GM18873 (cell line): Measurements from ENCODE around the gene ATP2A3.
"Not testable (repeated sequence)": the region's sequence is repeated elsewhere in the genome, so short reads cannot be mapped to it uniquely, and the experiment has no call there.

Source experiments
- ATAC-seq: cut with Tn5 transposase; IDR thresholded peaks from one replicate; pipeline ENCODE4 v1.9.1; 2021; ENCODE audit warnings: mild to moderate bottlenecking, moderate library complexity, moderate number of reproducible peaks; ENCODE audit not compliant: unreplicated experiment, low FRiP score

The ATP2A3 gene

DNA sequence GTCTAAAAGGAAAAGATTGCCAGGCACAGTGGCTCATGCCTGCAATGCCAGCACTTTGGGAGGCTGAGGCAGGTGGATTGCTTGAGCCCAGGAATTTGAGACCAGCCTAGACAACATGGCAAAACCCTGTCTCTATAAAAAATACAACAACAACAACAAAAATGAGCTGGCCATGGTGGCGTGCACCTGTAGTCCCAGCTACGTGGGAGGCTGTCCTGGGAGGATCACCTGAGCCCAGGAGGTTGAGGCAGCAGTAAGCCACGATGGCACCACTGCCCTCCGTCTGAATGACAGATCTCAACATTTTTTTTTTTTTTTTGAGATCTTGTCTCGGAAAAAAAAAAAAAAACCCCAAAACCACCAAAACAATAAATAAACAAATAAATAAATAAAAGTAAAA is 28.1 kb upstream of the ATP2A3 start:
- no peak for ATAC-seq

DNA sequence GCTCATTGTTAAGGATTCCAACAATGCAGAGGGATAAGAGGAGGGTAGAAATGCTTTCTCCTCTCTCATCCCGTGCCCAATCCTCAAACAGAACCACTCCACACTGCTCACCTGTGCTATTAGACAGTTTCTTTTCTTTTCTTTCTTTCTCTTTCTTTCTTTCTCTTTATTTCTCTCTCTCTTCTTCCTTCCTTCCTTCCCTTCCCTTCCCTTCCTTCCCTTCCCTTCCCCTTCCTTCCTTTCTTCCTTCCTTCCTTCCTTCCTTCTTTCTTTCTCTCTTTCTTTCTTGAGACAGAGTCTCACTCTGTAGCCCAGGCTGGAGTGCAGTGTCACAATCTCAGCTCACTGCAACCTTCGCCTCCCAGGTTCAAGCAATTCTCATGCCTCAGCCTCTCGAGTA is 27.5 kb upstream of the ATP2A3 start:
- not testable (repeated sequence) for ATAC-seq

DNA sequence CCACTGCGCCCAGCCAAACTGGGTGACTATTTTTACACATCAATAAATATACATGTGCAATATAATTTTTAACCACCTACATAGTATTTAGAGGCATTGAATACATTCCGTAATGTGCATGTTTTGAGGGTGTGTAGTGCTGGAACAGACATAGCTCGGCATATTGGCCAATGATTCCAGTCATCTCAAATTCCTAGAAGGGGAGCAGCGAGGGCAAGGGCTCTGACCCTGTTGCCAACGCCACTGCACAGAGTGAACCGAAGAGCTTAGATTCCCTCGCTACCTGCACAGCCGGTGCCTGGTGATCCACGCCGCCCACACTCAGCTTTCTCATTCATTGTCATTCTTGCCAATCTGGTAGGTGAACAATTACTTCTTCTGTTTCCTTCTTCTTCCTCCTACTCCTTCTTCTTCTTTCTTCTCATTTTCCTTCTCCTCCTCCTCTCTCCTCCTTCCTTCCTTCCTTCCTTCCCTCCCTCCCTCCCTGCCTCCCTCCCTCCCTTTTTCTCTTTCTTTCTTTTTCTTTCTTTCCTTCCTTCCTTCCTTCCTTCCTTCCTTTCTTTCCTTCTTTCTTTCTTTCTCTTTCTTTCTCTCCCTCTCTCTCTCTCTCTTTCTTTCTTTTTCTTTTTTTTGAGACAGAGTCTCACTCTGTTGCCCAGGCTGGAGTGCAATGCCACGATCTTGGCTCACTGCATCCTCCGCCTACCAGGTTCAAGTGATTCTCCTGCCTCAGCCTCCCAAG is 26.3 kb upstream of the ATP2A3 start:
- ATAC-seq: no peak

DNA sequence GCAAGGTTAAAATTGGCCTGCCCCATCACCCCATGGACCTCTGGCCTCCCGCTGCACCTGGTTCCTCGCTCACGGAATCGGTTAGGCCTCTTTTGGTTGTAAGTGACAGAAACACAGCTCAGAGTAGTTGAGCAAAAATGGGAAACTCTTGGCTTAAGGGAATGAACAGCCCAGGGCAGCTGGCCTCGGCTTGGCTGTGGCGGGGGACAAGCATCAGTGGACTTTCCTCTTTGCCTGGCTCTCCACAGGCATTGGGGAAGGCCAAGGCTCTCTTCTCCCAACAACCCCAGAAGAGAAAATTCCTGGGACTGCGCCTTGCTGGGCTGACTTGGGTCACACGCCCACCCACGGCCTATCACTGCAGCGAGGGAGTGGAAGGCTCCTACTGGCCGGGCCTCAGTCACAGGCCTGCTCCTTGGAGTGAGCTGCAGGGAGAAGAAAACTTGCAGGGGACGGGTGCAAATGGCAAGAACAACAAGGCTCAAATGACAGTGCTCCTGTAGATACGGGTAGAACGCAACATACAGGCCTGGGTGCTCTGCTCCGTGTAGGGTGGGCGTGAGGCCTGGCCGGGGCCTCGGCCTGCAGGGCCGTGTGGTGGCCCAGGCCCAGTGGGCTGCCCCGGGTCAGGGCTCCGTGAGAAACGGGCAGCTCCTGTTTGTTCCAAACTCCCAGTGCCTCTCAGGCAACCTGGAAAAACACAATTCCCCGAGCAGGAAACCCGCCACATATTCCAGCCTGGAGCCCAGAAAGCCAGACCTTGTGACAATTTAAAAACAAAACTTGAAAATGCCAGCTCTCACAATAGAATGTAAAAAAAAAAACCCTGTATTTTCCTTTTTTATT is 25.0 kb upstream of the ATP2A3 start:
- ATAC-seq: no peak

DNA sequence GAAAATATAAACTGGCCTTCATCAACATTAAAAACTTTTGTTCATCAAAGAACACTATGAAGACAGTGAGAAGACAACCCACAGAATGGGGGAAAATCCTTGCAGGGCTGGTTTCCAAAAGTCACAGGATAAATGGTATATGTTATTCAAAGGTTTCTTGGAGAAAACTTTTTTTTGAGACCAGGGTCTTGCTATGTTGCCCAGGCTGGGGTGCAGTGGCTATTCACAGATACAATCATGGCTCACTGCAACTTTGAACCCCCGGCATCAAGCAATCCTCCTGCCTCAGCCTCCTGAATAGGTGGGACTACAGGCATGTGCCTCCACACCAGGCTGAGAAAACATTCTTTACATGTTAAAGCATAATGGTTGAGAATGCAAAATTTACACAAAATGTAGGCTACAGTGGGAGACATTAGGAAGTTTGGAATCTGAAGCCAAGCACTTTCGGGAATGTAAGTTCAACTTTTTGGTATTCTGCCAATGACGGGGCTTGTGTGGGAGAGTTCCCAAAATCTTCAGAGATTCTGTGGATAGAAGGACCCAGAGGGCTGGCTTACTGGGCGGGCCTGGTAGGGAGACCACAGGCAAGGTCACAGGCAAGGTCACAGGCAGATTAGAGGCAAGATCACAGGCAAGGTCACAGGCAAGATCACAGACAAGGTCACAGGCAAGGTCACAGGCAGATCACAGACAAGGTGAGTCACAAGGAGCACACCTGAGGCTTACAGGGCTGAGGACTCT is 24.2 kb upstream of the ATP2A3 start:
- no peak for ATAC-seq

DNA sequence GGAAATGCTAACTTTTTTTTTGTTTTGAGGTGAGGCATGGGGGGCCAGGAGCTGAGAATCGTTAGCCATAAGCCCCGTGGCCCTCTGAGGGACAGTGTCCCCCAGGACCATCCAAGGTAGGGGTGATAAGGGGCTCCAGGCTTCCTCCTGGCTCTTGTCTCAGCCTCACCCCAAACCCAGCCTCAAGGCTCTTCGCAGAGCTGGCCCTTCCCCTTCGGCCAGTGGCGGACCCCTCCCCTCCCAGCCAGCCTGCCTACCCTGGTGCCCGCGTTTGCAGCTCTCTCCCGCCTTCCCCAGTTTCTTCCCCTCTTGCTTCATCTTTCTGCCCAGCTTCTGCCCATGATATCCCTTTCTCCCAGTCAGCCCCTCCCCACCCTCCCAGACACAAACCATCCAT is 22.7 kb upstream of the ATP2A3 start:
- no peak for ATAC-seq

DNA sequence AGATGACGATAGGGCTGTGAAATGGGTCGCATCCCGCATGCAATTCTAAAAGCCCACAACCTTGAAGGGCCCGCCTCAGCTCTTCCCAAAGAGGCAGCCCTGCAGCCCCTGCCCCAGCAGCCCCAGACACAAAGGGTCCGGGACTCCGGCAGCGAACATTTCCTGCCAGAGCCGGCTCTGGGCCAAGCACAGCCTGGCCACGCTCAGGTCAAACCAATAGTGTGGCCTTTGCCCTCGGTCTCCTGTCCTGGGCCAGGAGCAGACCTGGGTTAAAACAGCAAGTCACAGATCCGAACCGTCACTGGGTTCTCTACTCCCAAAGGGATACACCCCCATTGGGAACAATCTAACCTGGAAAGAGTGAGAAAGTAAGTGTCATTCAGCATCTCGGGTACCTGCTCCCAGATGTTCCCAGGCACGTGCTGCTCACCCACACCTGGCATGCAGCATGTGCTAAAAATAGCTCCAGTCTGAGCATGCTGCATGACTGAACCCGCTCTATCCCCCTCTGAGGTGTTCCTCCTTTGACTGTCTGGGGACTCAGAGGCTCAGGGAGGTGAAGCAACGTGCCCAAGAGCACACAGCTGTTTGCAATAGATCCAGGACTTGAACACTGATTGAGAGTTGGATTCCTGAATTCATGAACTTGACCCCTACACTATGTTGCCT is 22.2 kb upstream of the ATP2A3 start:
- no peak for ATAC-seq

DNA sequence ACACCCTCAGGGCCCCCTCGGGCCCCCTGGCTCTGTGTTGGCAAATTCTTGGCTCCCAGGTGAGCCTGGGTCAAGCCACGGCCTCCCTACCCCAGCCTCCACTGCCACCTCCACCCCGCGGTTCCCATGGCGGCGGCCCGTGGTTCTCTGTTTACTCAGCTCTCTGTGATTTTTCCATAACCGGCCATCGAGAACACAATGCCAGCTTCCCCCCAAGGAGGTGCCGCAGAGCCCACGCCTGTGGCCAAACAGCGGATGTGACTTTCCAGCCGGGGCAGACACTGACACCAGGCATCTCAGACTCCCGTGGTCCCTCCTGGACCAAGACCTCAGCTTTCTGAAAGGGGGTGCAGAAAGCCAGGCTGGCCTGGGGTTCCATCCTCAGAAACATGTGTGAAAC is 21.6 kb upstream of the ATP2A3 start:
- ATAC-seq: no peak

DNA sequence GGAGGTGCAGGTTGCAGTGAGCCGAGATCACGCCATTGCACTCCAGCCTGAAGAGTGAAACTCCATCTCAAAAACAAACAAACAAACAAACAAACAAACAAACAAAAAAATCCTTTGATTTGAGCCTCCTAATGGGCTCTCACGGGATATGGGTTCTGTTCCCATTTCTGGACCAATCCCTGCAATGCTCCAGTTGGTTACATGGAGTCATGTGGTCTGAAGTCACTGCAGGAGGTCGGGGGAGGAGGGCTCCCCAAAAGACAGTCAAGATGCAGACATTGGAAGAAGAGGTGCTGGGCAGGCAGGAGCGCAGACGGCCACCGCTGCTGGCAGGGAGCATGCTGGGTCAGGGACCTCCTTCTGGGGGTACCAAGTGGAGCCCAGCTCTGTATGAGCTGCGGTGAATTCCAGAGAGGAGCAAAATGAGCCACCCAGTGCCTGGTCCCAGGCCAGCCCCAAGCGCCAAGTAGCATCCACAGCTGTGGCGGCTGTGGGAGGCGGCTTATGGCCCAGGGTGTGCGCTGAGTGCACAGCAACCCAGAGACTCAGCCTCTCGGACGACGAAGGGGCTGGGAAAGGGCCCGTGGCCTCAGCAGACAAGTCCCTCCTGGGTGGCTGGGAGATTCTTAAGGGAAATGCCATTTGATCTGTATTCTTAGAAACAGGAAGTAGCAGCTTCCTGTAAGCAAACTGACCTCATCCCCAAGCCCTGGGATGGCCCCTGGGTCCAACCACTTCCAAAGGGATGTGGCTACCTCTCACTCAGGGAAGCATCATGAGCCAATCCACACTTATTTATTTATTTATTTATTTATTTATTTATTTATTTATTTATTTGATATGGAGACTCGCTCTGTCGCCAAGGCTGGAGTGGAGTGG is 19.6 kb upstream of the ATP2A3 start:
- no peak for ATAC-seq

DNA sequence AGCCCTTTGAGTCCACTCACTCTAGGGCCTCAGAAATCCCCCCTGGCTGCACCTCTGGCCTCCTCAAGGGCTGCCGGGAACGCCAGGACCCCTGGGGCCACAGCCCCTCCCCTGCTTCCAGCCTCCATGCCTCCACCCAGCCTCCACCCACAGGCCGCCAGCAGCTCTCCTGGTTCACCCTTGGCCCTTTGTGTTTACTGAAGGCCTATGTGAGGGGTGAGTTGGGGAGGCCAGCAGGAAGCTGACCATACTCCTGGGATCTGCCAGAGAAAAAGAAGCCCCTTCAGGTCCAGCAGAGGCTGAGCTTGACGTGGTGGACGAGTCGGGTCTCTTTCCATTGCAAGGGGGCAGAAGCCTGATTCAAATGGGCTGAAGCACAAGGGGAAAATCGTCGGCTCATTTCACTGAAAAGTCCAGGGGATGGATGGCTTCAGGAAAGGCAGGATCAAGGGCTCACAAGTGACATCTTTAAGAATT is 18.3 kb upstream of the ATP2A3 start:
- ATAC-seq: no peak

DNA sequence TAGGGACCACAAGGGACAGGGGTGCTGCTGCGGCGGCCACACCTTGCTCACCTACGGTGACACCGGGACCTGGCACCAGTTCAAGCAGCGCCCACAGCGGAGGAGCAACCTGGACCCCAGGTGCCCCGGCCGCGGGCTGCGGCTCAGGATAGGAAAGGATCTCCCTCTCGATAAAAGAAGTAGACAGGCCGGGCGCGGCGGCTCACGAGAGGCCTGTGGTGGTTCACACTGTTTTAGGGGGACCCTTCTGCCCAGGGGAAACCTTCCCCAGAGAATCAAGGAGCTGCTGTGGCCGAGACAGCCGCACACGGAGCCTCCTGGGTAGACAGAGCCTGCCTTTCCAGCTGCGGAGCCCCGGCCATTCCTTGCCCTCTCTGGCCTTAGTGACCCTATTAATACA is 17.9 kb upstream of the ATP2A3 start:
- ATAC-seq: no peak

DNA sequence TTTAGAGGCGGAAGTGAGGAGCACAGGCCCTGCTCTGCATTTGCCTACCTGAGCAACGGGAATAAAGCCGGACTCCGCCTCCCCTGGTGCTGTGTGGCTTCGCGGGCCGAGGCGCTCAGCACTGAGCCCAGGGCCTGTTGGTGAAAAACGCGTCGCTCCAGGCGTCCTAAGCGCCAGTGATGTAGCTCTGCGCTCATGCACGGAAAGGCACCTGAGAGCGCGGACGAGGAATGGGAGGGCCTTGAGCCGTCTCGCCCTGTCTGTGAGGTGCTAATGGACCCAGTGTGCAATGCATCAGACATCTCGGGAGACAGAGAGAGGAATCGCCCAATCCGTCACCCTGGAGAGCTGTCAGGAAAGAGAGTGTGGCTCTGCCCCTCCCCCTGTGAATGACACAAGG is 17.2 kb upstream of the ATP2A3 start:
- no peak for ATAC-seq

DNA sequence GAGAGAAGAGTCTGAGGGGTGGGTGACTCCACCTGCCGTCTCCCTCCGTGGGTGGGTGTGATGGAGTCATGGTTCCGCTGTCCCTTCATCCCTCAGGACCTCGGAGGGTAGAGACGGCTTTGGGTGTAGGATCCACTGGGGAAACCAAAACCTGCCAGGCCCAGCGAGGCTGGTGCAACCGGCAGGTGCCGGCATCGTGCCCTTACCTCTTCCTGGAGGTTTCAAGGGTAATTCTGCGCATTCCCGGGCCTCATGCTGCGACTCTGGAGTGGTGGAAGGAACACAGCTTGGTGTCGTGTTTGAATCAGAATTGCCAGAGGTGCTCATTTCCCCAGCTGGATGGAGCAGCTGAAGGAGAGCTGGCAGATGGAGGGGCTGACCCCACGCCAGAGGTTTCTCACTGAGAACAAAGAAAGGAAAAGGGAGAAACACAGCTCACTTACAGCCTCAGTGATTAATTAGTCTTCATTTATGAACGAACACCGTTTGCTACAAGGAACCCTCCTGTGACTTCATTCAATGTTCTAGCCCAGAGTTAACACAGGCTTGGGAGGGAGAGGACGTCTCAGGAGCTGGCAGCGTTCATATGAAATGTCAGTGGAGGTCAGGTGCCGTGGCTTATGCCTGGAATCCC is 16.3 kb upstream of the ATP2A3 start:
- no peak for ATAC-seq

DNA sequence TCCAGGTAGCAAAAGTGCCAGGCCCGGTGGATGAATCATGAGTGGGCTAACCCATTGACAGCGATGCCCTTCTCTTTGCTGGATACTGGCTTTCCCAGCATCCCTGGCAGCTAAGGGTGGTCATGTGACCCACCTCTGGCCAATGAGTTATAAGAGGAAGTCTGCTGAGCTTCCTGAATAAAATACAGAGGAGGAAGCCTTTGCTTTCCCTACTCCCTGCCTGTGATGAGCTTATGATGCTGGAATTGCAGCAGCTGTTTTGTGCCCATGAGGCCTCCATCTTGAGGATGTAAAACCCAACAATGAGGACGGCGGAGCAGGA is 15.0 kb upstream of the ATP2A3 start:
- no peak for ATAC-seq

DNA sequence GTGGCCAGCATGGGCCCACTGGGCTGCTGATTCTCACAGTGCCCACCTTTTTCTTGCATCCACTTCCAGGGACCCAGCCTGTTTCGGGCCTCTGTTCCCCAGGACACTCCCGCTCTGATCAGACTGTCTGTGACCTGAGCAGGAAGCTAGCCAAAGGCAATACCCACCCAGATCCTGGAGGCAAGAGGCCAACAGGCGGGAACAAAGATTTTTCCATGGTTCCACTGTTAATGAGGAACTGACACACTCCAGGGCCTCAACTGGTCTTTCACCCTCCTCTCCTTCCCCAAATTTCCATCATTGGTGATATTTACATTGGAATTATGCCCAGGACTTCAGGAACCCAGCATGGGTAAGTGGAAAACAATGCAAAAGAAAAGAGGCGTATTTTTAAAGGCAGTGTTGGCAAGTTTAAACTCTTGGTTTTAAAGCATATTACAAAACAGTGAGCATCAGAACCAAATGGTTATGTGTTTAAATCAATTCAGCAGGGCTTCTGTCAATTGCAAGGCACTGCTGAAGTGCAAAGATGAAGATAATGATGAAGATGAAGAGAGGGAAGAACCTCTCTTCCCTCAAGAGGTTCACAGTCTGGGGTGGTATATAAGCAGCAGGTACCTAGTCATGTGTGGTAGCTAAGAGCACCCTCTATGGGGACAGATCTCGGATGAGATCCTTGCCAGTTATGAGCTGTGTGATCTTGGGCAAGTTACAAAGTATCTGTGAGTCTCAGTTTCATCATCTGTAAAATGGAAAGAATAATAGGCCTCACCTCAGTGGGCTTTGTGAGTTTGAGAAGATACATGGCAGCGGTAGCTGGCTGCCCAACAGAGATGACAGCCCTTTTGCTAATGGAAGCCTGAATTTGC is 14.4 kb upstream of the ATP2A3 start:
- ATAC-seq: no peak

DNA sequence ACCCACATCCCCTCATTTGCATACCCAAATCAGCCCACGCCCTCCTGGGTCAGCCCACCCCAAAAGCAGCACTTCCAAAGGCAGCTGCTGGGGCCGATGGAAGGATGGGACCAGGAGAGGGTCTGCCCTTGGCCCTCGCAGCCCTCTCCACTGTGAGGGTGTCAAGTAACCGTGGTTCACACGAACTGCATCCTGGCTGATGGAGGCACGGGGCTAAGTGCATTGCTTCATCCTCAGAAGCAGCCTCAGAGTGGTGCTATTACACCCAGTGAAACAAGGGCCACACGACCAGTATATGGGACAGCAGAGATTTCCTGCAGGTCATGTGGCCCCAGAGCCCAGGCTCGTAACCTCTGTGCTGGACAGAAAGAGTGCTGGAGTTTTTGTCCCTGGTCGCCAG is 13.2 kb upstream of the ATP2A3 start:
- no peak for ATAC-seq

DNA sequence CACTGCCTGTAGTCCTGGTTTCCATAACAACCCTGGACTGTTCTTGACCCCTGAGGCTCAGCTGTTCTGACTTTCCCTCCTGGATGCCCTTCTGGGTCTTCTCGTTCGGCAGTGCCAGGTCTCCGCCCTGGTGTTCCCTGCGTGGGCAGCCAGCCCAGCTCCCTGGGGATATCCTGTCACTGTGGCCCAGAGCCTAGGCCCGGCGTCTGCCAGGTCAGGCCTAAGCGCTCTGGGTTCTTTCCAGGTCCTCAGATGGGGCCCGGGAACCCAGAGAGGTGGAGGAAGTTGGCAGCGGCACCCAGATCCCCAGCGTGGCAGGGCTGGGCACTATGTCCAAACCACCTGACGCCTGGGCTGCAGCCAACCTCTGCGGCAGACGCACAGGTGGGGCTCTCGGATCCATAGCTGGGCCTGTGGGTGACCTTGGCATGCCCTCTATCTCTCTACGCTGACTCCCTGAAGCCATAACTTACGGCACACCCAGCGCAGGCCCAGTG is 12.5 kb upstream of the ATP2A3 start:
- ATAC-seq: no peak

DNA sequence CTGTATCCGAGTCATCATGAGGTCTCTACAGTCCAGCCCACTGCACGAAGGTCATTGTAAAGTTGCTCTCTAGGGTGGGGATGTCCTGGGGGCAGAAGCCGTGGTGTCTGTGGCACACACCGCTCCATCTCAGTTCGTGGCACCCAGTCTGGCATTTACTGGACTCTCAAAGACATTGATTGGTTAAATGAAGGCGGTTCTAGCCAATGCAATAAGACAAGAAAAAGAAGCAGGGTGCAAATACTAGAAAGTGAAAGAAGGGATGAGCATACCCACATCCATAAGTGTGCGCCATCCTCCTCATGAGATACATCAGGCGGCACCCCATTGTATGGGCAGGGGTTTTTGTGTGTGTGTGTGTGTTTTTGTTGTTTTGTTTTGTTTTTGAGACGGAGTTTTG is 10.7 kb upstream of the ATP2A3 start:
- no peak for ATAC-seq
